ENCODE measurements around the gene SHROOM3. TPM values are rescaled to one million over a fixed set of nuclear protein-coding genes. Genes with fewer than 3 reads are reported as not detected.

SHROOM3 gene
- total RNA-seq, 4 donors from 2014 or later: 20.3 to 50.9 (median 34.9) TPM

DNA sequence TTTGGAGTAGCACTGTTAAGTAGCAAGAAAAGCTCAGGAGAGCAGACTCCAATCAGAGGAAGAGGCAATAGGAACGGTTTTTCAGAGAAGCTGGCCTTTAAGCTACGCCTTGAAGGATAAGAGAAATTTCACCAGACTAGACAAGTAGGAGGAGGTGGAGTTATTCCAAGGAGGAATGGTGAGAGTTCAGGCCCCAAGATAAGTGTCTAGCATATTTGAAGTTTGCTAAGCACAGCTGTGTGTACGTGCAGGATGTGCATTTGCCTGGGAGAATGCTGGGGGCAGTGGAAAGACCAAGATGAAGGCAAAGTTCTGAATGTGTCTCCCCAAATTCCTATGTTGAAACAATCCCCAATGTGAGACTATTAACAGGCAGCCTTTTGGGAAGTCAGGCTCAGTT, 371.3 kb downstream of the SHROOM3 start:
- H3K4me1 ChIP-seq: peaks cover 0 to 19% (median 3%) of the 10 kb centered on the region in 3 donors
- H3K36me3 ChIP-seq: no peaks in the 10 kb centered on the region
- peaks cover 0 to 8% (median 0%) of the 10 kb centered on the region in 4 donors for H3K27me3 ChIP-seq
- WGBS, 2 donors: 83% methylated on average over 3 of the region's 3 CpGs
- H3K27ac ChIP-seq: no peak overlapping the region
- DNase-seq: no peak
- H3K4me3 ChIP-seq: no peak overlapping the region
- intact Hi-C loops (cut with DNase I): no loop called here
- TF ChIP-seq POLR2A (IDR thresholded peaks at IDR 0.05): no peak
- TF ChIP-seq, protein P1, sequence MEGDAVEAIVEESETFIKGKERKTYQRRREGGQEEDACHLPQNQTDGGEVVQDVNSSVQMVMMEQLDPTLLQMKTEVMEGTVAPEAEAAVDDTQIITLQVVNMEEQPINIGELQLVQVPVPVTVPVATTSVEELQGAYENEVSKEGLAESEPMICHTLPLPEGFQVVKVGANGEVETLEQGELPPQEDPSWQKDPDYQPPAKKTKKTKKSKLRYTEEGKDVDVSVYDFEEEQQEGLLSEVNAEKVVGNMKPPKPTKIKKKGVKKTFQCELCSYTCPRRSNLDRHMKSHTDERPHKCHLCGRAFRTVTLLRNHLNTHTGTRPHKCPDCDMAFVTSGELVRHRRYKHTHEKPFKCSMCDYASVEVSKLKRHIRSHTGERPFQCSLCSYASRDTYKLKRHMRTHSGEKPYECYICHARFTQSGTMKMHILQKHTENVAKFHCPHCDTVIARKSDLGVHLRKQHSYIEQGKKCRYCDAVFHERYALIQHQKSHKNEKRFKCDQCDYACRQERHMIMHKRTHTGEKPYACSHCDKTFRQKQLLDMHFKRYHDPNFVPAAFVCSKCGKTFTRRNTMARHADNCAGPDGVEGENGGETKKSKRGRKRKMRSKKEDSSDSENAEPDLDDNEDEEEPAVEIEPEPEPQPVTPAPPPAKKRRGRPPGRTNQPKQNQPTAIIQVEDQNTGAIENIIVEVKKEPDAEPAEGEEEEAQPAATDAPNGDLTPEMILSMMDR (IDR thresholded peaks at IDR 0.05): no peak
- H3K9me3 ChIP-seq: peaks cover 0 to 13% (median 7%) of the 10 kb centered on the region in 3 donors

DNA sequence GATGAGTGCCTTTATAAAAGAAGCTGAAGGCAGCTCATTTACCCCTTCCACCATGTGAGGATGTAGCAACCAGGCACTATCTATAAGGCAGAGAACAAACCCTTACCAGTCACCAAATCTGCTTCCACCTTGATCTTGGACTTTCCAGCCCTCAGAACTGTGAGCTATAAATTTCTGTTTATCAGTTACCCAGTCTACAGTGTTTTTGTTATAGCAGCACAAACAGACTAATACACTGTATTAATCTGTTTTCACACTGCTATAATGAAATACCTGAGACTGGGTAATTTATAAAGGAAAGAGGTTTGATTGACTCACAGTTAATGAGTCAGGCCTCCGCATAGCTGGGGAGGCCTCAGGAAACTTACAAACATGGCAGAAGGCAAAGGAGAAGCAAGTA, 371.7 kb downstream of the SHROOM3 start:
- no peak for DNase-seq
- H3K36me3 ChIP-seq: no peaks in the 10 kb centered on the region
- peaks cover 0 to 23% (median 3%) of the 10 kb centered on the region in 3 donors for H3K4me1 ChIP-seq
- peaks cover 0 to 4% (median 0%) of the 10 kb centered on the region in 4 donors for H3K27me3 ChIP-seq
- WGBS, 2 donors: 50 to 81% methylated on average over 1 of the region's 1 CpG
- TF ChIP-seq, protein P1 (IDR thresholded peaks at IDR 0.05): no peak
- TF ChIP-seq POLR2A (IDR thresholded peaks at IDR 0.05): no peak
- H3K4me3 ChIP-seq: no peak overlapping the region
- no peak overlapping the region for H3K27ac ChIP-seq
- peaks cover 0 to 13% (median 7%) of the 10 kb centered on the region in 3 donors for H3K9me3 ChIP-seq
- intact Hi-C loops (cut with DNase I): no loop called here

DNA sequence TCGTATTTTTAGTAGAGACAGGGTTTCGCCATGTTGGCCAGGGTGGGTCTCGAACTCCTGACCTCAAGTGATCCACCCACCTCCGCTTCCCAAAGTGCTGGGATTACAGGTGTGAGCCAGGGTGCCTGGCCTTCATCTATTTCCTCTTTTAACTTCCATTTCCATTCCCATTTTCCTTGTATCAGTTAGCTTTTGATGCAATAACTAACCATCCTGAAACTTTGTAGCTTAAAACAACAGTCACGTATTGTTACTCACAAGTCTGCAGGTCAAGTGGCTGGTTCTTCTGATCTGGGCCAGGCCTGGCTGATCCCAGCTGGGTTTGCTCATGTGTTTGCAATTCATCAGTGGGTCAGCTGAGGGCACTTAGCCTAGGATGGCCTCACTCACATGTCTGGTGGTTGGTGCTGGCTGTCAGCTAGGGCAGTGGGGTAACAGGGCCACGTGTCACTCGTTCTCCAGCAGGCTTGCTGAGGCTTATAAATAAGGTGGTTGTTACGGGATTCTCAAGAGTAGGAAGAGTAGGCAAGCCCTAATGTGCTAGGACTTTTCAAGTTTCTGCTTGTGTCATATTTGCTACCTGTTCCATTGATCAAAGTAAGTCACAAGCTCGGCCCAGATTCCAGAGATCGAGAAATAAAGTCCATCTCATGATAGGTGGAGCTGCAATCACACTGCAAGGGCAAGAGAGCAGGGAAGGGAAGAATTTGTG, 374.7 kb downstream of the SHROOM3 start:
- Histone ChIP-seq H3K27me3 (no peaks in the 10 kb centered on the region), H3K27ac (no peak overlapping the region), H3K4me1 (peaks cover 0 to 12% (median 0%) of the 10 kb centered on the region in 3 donors), H3K9me3 (peaks cover 0 to 13% (median 7%) of the 10 kb centered on the region in 3 donors), H3K36me3 (no peaks in the 10 kb centered on the region), H3K4me3 (no peak overlapping the region)
- 78 to 80% methylated on average over 7 to 8 of the region's 10 CpGs for WGBS, 2 donors
- intact Hi-C loops (cut with DNase I): no loop called here
- DNase-seq: no peak
- TF ChIP-seq, protein P1 (IDR thresholded peaks at IDR 0.05): no peak
- no peak for TF ChIP-seq POLR2A (IDR thresholded peaks at IDR 0.05)

- H3K4me3 ChIP-seq: no peak overlapping the region
- peaks cover 0 to 12% (median 0%) of the 10 kb centered on the region in 3 donors for H3K4me1 ChIP-seq
- 61 to 66% methylated on average over 5 to 9 of the region's 12 CpGs for WGBS, 2 donors
- no peak for DNase-seq
- intact Hi-C loops (cut with DNase I): no loop called here
- TF ChIP-seq, protein P1 (IDR thresholded peaks at IDR 0.05): no peak
- no peak for TF ChIP-seq POLR2A (IDR thresholded peaks at IDR 0.05)
- peaks cover 0 to 13% (median 7%) of the 10 kb centered on the region in 3 donors for H3K9me3 ChIP-seq
- no peaks in the 10 kb centered on the region for H3K27me3 ChIP-seq
- H3K36me3 ChIP-seq: no peaks in the 10 kb centered on the region
- H3K27ac ChIP-seq: peak overlapping the region in 1 of 4 donors; percentile 11
These were observed 376.8 kb downstream of the SHROOM3 start for GRCh38 chr4:76811604-76812412.

GRCh38 chr4:76813070-76813469, 378.0 kb downstream of the SHROOM3 start:
- no peak for DNase-seq
- intact Hi-C loops (cut with DNase I): no loop called here
- peaks cover 0 to 12% (median 0%) of the 10 kb centered on the region in 3 donors for H3K4me1 ChIP-seq
- H3K9me3 ChIP-seq: peaks cover 0 to 10% (median 7%) of the 10 kb centered on the region in 3 donors
- no peak overlapping the region for H3K27ac ChIP-seq
- 87 to 100% methylated on average over 4 of the region's 4 CpGs for WGBS, 2 donors
- TF ChIP-seq, protein P1 (IDR thresholded peaks at IDR 0.05): no peak
- no peak for TF ChIP-seq POLR2A (IDR thresholded peaks at IDR 0.05)
- no peaks in the 10 kb centered on the region for H3K27me3 ChIP-seq
- H3K36me3 ChIP-seq: no peaks in the 10 kb centered on the region
- no peak overlapping the region for H3K4me3 ChIP-seq
